HCT116 (cell line): ENCODE results near the gene NUP188. TPM values are rescaled to one million over a fixed set of nuclear protein-coding genes. Genes with fewer than 3 reads are reported as not detected.

Experiments used
- ATAC-seq: fragments of 200-7000 bp; cut with Tn5 transposase; 2 replicates; pipeline ENCODE4 v1.9.1; 2020; ENCODE audit warnings: mild to moderate bottlenecking, moderate library complexity
- BruUV-seq: library from RNA; stranded (reverse); fragments of 400-500 nt; replicated peaks from 2 replicates; lab custom pipeline; 2021; lab: Mats Ljungman, UMichigan
- CTCF ChIA-PET: fragments of 300-600 bp; sonication (Branson Sonifier 250); formaldehyde crosslinking; loops from one replicate; lab custom pipeline; 2021; ENCODE audit warnings: antibody characterized with exemption; lab: Charles Lee
- POLR2A ChIA-PET: fragments of 300-600, 350-600 bp; sonication (Branson Sonifier 250); formaldehyde crosslinking; loops from one replicate; lab custom pipeline; 2021; ENCODE audit warnings: antibody characterized with exemption; lab: Charles Lee
- RAD21 ChIA-PET, 2 experiments: fragments of 300-600 bp; sonication (Branson Sonifier 250); formaldehyde crosslinking; loops; one replicate each; lab custom pipeline; 2023; ENCODE audit warnings: low total read pairs in 2 of 2; ENCODE audit not compliant: uncharacterized antibody in 2 of 2, unreplicated experiment in 2 of 2, low non-redundant PET in 1 of 2; lab: Charles Lee
- DNase-seq: peaks from one replicate; pipeline ENCODE4 v3.0.0-alpha.2; 2010; ENCODE audit warnings: low read depth, low spot score
- H2AFZ ChIP-seq: fragments of 200-600 bp; shearing (Covaris generic), sonication (generic); 2 replicates; pipeline ENCODE4 v1.6.1; 2017; ENCODE audit warnings: low read depth, mixed run types, mixed read lengths, antibody characterized with exemption, low read length; ENCODE audit not compliant: poor library complexity, severe bottlenecking
- H3K27ac ChIP-seq: 2 replicates; pipeline ENCODE4 v1.5.1; 2012; ENCODE audit warnings: low read depth, low read length
- H3K27me3 ChIP-seq: fragments of 200-600 bp; sonication (generic); 2 replicates; pipeline ENCODE4 v1.6.1; 2016; ENCODE audit warnings: mixed run types, low read length, mixed read lengths; ENCODE audit not compliant: insufficient read depth
- H3K36me3 ChIP-seq, 2 experiments: fragments of 200-500 bp in 1 of 2; fragments of 200-600 bp in 1 of 2; sonication (Bioruptor generic) in 1 of 2; sonication (generic) in 1 of 2; 2 replicates each; pipeline versions ENCODE4 v1.5.1 to v1.6.1; 2014 to 2016; ENCODE audit warnings: low read length in 2 of 2, inconsistent platforms in 1 of 2, mixed read lengths in 1 of 2, mixed run types in 1 of 2; ENCODE audit not compliant: insufficient read depth in 2 of 2, control insufficient read depth in 1 of 2
- H3K4me1 ChIP-seq, 2 experiments: fragments of 200-600 bp in 1 of 2; sonication (generic) in 1 of 2; 2 replicates each; pipeline versions ENCODE4 v1.5.1 to v1.6.1; 2012 to 2017; ENCODE audit warnings: low read length in 2 of 2, inconsistent platforms in 1 of 2, mild to moderate bottlenecking in 1 of 2, mixed read lengths in 1 of 2, mixed run types in 1 of 2, moderate library complexity in 1 of 2; ENCODE audit not compliant: insufficient read depth in 2 of 2, control insufficient read depth in 1 of 2
- H3K4me2 ChIP-seq: fragments of 200-600 bp; sonication (generic); 2 replicates; pipeline ENCODE4 v1.6.1; 2017; ENCODE audit warnings: mixed run types, low read length, mixed read lengths
- H3K4me3 ChIP-seq, 2 experiments: fragments of 200-600 bp in 1 of 2; sonication (generic) in 1 of 2; replicated peaks in 1 of 2; 2 replicates each; pipeline ENCODE4 v1.5.1; 2011 to 2016; ENCODE audit warnings: low read length in 2 of 2, control low read depth in 1 of 2, low read depth in 1 of 2, mild to moderate bottlenecking in 1 of 2, mixed read lengths in 1 of 2, mixed run types in 1 of 2
- H3K79me2 ChIP-seq: fragments of 200-600 bp; sonication (generic); 2 replicates; pipeline ENCODE4 v1.6.1; 2017; ENCODE audit warnings: mild to moderate bottlenecking, mixed run types, low read length, moderate library complexity, mixed read lengths; ENCODE audit not compliant: insufficient read depth
- H3K9ac ChIP-seq: fragments of 200-600 bp; sonication (generic); 2 replicates; pipeline ENCODE4 v1.6.1; 2016; ENCODE audit warnings: low read length, mixed read lengths
- H3K9me2 ChIP-seq: fragments of 200-600 bp; sonication (generic), shearing (Covaris generic); 2 replicates; pipeline ENCODE4 v1.6.1; 2017; ENCODE audit warnings: mixed run types, mild to moderate bottlenecking, moderate library complexity; ENCODE audit not compliant: insufficient read depth
- H3K9me3 ChIP-seq, 2 experiments: fragments of 200-500 bp in 1 of 2; fragments of 200-600 bp in 1 of 2; sonication (Bioruptor generic) in 1 of 2; sonication (generic) in 1 of 2; 2 replicates each; pipeline ENCODE4 v1.6.1; 2014 to 2017; ENCODE audit warnings: low read length in 2 of 2, mixed read lengths in 2 of 2, inconsistent platforms in 1 of 2, low read depth in 1 of 2, mild to moderate bottlenecking in 1 of 2, mixed run types in 1 of 2, moderate library complexity in 1 of 2; ENCODE audit not compliant: control insufficient read depth in 1 of 2, insufficient read depth in 1 of 2
- H4K20me1 ChIP-seq: fragments of 200-600 bp; sonication (generic), shearing (Covaris generic); 2 replicates; pipeline ENCODE4 v1.6.1; 2017; ENCODE audit warnings: mixed run types, mild to moderate bottlenecking, moderate library complexity; ENCODE audit not compliant: insufficient read depth
- CEBPB ChIP-seq: IDR thresholded peaks from 2 replicates; pipeline ENCODE4 v1.6.1; 2012; ENCODE audit warnings: low read depth
- EGR1 ChIP-seq: IDR thresholded peaks from 2 replicates; pipeline ENCODE4 v1.6.1; 2012; ENCODE audit warnings: low read depth
- ELF1 ChIP-seq: IDR thresholded peaks from 2 replicates; pipeline ENCODE4 v1.6.1; 2012; ENCODE audit warnings: low read depth, borderline replicate concordance
- EZH2 ChIP-seq: fragments of 200-600 bp; sonication (generic); IDR thresholded peaks from 2 replicates; pipeline ENCODE4 v1.6.1; 2017; ENCODE audit warnings: antibody characterized with exemption, mixed run types
- EZH2phosphoT487 ChIP-seq: fragments of 200-600 bp; IDR thresholded peaks from 2 replicates; pipeline ENCODE4 v1.6.1; 2018; ENCODE audit warnings: antibody characterized with exemption, borderline replicate concordance
- FOSL1 ChIP-seq: IDR thresholded peaks from 2 replicates; pipeline ENCODE4 v1.6.1; 2012; ENCODE audit warnings: low read depth
- JUND ChIP-seq: IDR thresholded peaks from 2 replicates; pipeline ENCODE4 v1.6.1; 2012
- POLR2A ChIP-seq: IDR thresholded peaks from 2 replicates; pipeline ENCODE4 v1.7.0; 2011; ENCODE audit warnings: borderline replicate concordance; ENCODE audit not compliant: insufficient read depth, insufficient read length; ENCODE audit errors: extremely low read depth
- POLR2AphosphoS5 ChIP-seq: IDR thresholded peaks from 2 replicates; pipeline ENCODE4 v1.6.1; 2011; ENCODE audit warnings: mild to moderate bottlenecking, low read depth, low read length, moderate library complexity
- RAD21 ChIP-seq: IDR thresholded peaks from 2 replicates; pipeline ENCODE4 v1.6.1; 2012; ENCODE audit warnings: low read depth, mild to moderate bottlenecking
- SIN3A ChIP-seq: IDR thresholded peaks from 2 replicates; pipeline ENCODE4 v1.6.1; 2012; ENCODE audit warnings: low read depth
- SP1 ChIP-seq: IDR thresholded peaks from 2 replicates; pipeline ENCODE4 v1.6.1; 2012; ENCODE audit warnings: low read depth
- TCF7L2 ChIP-seq: IDR thresholded peaks from 2 replicates; pipeline ENCODE4 v1.7.0; 2011; ENCODE audit warnings: borderline replicate concordance, inconsistent platforms; ENCODE audit not compliant: insufficient read depth, insufficient read length; ENCODE audit errors: extremely low read depth
- YY1 ChIP-seq: IDR thresholded peaks from 2 replicates; pipeline ENCODE4 v1.6.1; 2011; ENCODE audit warnings: low read length, low read depth, moderate library complexity, mild to moderate bottlenecking; ENCODE audit not compliant: insufficient replicate concordance; ENCODE audit errors: extremely low read depth
- ZFX ChIP-seq: fragments of 450-650 bp; IDR thresholded peaks from 2 replicates; pipeline ENCODE4 v1.6.1; 2017
- ZNF274 ChIP-seq: fragments of 200-500 bp; sonication (Bioruptor generic); IDR thresholded peaks from 2 replicates; pipeline ENCODE4 v1.6.1; 2014; ENCODE audit warnings: mild to moderate bottlenecking, low read depth, low read length, inconsistent platforms
- intact Hi-C: fragments of 100-400 bp; cut with micrococcal nuclease; formaldehyde crosslinking; loops from 2 replicates; pipeline ENCODE4 v1.10.0; 2022
- total RNA-seq: library from RNA; stranded (reverse); gene quantifications from one replicate; pipeline ENCODE4 v1.2.1, GENCODE V29; 2021; ENCODE audit not compliant: unreplicated experiment
- TF ChIP-seq, protein P1 (sequence below): IDR thresholded peaks from 2 replicates; pipeline ENCODE4 v1.6.1; 2011; ENCODE audit warnings: mild to moderate bottlenecking, low read length, moderate library complexity; ENCODE audit not compliant: insufficient replicate concordance; ENCODE audit errors: extremely low read depth
- TF ChIP-seq, protein P2 (sequence below): IDR thresholded peaks from 2 replicates; pipeline ENCODE4 v1.6.1; 2012
- TF ChIP-seq, protein P3 (sequence below): IDR thresholded peaks from 2 replicates; pipeline ENCODE4 v1.6.1; 2012
- TF ChIP-seq, protein P4 (sequence below), 3 experiments: fragments of 200-600 bp in 1 of 3; sonication (generic) in 1 of 3; IDR thresholded peaks in 2 of 3; conservative IDR thresholded peaks in 1 of 3; 2 replicates each; pipeline ENCODE4 v1.5.1; 2012 to 2017; ENCODE audit warnings: low read depth in 2 of 3, low read length in 2 of 3, antibody characterized with exemption in 1 of 3, borderline replicate concordance in 1 of 3, control low read depth in 1 of 3, mild to moderate bottlenecking in 1 of 3, mixed read lengths in 1 of 3, mixed run types in 1 of 3, moderate library complexity in 1 of 3; ENCODE audit not compliant: insufficient read depth in 1 of 3

NUP188 gene
- total RNA-seq, 1 experiment from 2014 or later, result 115 TPM

DNA sequence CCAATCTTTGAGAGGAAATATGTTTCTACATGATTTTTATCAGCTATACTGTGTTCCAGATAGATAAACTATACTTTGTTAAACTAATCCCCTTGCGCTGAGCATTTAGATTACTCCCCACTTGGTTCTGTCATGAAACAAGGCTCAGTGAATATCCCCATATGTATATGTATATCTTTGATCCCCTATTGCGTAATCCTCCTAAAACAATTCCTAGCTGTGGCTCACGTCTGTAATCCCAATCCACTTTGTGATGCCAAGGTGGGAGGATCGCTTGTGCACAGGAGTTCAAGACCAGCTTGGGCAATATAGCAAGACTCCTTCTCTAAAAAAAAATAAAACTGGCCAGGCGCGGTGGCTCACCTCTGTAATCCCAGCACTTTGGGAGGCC lies 24.0 kb upstream of the NUP188 start (continued):
- TF ChIP-seq FOSL1, result no peak

DNA sequence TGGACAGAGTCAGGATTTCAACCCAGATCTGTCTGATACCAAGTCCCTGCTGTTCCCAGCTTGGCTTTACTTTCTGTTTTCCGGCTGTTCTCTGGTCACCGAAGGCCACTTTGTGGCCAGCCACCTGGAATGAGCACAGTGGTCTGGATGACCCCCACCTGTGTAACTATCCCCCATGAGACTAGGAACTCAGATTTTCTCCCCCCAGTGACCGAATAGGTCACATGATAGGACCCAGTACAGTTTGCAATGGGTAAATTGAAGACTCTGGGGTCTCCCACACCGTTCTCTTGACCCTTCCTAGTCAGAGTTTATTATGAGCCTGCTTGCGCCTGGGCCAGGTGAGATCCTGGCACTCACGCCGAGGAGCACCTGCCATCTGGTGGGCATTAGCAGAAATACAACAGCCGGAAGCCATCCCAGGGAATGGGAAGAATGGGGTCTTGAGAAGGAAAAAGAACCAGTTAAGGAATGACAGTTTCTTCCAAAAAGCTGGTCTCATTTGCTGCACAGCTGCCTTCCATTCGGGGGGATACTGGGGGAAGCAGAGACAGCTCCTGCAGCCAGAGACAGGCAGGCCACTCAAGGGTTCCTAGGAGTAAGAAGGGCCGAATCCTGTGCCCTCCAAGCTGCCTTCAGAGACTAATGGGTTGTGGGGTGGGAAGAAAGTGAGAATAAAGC lies 19.6 kb upstream of the NUP188 start:
- H4K20me1 ChIP-seq, result no peaks in the 10 kb centered on the region
- 0 out of 2 replicates have a peak overlapping the region, but pooled peaks have one; percentile 2 for H3K4me2 ChIP-seq
- peak overlapping the region; percentile 100 for H2AFZ ChIP-seq
- ATAC-seq, result peak; percentile 93
- H3K4me3 ChIP-seq, result no peak overlapping the region
- no peaks in the 10 kb centered on the region for H3K36me3 ChIP-seq
- intact Hi-C loops, result loop anchor here (1.0 to 5.0 kb wide), 4 partner anchors 65 to 281 kb away; no protein-coding TSS in a partner anchor
- ChIA-PET RAD21 (interaction anchor here in 1 of 2 experiments (1.9 kb wide), 1 partner anchor 110 kb away, joined by 4 read pairs; the partner anchor contains the start of gene ENDOG), CTCF (interaction anchor here (0.8 to 3.5 kb wide), 14 partner anchors 10 to 292 kb away, joined by 3 to 20 read pairs (median 4); partner anchors contain the start of genes ENDOG, SPOUT1 and ZDHHC12), POLR2A (interaction anchor here (0.9 kb wide), 1 partner anchor 20 kb away, joined by 3 read pairs; no protein-coding TSS in a partner anchor)
- H3K9ac ChIP-seq, result no peak overlapping the region
- no TSS peak for BruUV-seq
- H3K9me2 ChIP-seq, result no peaks in the 10 kb centered on the region
- no peaks in the 10 kb centered on the region for H3K9me3 ChIP-seq
- H3K4me1 ChIP-seq, result peaks cover 4 to 10% of the 10 kb centered on the region in 2 experiments; a peak in 3 of 4 replicates
- no peaks in the 10 kb centered on the region for H3K27me3 ChIP-seq
- no peaks in the 10 kb centered on the region for H3K79me2 ChIP-seq
- no peak overlapping the region for H3K27ac ChIP-seq
- DNase-seq, result peak; percentile 42
- TF ChIP-seq ZFX (no peak), TCF7L2 (no peak), SP1 (no peak), JUND (no peak), CEBPB (no peak), ZNF274 (no peak), ELF1 (no peak), YY1 (peak; percentile 29), FOSL1 (no peak), EZH2phosphoT487 (no peak), POLR2A (no peak), EZH2 (no peak), POLR2AphosphoS5 (no peak), EGR1 (no peak), SIN3A (no peak), RAD21 (peak; percentile 98)
- TF ChIP-seq, protein P1, sequence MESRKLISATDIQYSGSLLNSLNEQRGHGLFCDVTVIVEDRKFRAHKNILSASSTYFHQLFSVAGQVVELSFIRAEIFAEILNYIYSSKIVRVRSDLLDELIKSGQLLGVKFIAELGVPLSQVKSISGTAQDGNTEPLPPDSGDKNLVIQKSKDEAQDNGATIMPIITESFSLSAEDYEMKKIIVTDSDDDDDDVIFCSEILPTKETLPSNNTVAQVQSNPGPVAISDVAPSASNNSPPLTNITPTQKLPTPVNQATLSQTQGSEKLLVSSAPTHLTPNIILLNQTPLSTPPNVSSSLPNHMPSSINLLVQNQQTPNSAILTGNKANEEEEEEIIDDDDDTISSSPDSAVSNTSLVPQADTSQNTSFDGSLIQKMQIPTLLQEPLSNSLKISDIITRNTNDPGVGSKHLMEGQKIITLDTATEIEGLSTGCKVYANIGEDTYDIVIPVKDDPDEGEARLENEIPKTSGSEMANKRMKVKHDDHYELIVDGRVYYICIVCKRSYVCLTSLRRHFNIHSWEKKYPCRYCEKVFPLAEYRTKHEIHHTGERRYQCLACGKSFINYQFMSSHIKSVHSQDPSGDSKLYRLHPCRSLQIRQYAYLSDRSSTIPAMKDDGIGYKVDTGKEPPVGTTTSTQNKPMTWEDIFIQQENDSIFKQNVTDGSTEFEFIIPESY, result no peak
- TF ChIP-seq, protein P2, sequence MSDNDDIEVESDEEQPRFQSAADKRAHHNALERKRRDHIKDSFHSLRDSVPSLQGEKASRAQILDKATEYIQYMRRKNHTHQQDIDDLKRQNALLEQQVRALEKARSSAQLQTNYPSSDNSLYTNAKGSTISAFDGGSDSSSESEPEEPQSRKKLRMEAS, result no peak
- TF ChIP-seq, protein P3, sequence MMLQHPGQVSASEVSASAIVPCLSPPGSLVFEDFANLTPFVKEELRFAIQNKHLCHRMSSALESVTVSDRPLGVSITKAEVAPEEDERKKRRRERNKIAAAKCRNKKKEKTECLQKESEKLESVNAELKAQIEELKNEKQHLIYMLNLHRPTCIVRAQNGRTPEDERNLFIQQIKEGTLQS, result no peak
- TF ChIP-seq, protein P4, sequence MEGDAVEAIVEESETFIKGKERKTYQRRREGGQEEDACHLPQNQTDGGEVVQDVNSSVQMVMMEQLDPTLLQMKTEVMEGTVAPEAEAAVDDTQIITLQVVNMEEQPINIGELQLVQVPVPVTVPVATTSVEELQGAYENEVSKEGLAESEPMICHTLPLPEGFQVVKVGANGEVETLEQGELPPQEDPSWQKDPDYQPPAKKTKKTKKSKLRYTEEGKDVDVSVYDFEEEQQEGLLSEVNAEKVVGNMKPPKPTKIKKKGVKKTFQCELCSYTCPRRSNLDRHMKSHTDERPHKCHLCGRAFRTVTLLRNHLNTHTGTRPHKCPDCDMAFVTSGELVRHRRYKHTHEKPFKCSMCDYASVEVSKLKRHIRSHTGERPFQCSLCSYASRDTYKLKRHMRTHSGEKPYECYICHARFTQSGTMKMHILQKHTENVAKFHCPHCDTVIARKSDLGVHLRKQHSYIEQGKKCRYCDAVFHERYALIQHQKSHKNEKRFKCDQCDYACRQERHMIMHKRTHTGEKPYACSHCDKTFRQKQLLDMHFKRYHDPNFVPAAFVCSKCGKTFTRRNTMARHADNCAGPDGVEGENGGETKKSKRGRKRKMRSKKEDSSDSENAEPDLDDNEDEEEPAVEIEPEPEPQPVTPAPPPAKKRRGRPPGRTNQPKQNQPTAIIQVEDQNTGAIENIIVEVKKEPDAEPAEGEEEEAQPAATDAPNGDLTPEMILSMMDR (IDR thresholded peaks at IDR 0.05 in 2 of 3, conservative IDR thresholded peaks at IDR 0.05 in 1 of 3; ENCODE audit: borderline replicate concordance in 1 of 3, insufficient read depth in 1 of 3, low read depth in 2 of 3, low read length in 2 of 3), result peak; percentile 88 to 97 (median 94)
